Measurements from ENCODE around the gene ANKRD30A.
"Not testable (repeated sequence)": the region's sequence is repeated elsewhere in the genome, so short reads cannot be mapped to it uniquely, and the experiment has no call there.

ANKRD30A gene, protein sequence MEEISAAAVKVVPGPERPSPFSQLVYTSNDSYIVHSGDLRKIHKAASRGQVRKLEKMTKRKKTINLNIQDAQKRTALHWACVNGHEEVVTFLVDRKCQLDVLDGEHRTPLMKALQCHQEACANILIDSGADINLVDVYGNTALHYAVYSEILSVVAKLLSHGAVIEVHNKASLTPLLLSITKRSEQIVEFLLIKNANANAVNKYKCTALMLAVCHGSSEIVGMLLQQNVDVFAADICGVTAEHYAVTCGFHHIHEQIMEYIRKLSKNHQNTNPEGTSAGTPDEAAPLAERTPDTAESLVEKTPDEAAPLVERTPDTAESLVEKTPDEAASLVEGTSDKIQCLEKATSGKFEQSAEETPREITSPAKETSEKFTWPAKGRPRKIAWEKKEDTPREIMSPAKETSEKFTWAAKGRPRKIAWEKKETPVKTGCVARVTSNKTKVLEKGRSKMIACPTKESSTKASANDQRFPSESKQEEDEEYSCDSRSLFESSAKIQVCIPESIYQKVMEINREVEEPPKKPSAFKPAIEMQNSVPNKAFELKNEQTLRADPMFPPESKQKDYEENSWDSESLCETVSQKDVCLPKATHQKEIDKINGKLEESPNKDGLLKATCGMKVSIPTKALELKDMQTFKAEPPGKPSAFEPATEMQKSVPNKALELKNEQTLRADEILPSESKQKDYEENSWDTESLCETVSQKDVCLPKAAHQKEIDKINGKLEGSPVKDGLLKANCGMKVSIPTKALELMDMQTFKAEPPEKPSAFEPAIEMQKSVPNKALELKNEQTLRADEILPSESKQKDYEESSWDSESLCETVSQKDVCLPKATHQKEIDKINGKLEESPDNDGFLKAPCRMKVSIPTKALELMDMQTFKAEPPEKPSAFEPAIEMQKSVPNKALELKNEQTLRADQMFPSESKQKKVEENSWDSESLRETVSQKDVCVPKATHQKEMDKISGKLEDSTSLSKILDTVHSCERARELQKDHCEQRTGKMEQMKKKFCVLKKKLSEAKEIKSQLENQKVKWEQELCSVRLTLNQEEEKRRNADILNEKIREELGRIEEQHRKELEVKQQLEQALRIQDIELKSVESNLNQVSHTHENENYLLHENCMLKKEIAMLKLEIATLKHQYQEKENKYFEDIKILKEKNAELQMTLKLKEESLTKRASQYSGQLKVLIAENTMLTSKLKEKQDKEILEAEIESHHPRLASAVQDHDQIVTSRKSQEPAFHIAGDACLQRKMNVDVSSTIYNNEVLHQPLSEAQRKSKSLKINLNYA (N-terminal part only)

DNA sequence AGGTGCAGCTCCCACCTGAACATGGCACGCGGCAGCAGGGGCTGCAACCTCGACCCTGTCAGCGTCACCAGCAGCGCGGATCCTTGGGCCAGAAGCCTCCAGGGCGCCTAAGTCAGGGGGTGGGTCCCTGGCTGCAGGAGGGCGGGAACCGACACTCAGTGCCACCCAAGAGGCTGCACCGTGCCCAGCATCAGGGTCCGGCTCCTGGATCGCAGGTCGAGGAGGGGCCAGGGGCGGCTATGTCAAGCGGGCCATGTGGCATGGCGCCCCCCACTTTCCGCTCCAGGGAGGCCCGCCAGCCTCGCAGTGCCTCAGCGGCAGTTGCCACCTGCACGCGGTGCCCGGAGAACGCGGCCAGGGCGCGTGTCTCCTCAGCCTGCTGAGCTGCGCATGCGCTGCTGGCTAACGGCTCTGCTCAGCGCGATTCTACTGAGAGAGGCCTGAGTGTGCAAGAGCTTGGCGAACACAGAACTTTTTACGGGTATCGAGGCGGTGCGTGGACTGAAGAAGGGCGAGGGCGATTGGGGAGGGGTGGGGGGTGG, at the start of gene ANKRD30A:
Gene ANKRD30A, plus strand, starts transcription at position 408 of the 542 bp plus-strand sequence. CDS start 190 bp downstream, outside the sequence.
- no peak for DNase-seq

DNA sequence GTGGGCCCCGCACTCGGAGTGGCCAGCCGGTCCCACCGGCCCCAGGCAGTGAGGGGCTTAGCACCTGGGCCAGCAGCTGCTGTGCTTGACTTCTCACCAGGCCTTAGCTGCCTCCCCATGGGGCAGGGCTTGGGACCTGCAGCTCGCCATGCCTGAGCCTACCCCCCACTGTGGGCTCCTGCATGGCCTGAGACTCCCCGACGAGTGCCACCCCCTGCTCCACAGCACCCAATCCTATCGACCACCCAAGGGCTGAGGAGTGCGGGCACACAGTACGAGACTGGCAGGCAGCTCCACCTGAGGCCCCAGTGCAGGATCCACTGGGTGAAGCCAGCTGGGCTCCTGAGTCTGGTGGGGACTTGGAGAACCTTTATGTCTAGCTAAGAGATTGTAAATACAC, 49.3 kb upstream of the ANKRD30A start:
- DNase-seq: not testable (repeated sequence)

- no peak for DNase-seq
Observed at GRCh38 chr10:37095792-37096573, 29.4 kb upstream of the ANKRD30A start.

DNA sequence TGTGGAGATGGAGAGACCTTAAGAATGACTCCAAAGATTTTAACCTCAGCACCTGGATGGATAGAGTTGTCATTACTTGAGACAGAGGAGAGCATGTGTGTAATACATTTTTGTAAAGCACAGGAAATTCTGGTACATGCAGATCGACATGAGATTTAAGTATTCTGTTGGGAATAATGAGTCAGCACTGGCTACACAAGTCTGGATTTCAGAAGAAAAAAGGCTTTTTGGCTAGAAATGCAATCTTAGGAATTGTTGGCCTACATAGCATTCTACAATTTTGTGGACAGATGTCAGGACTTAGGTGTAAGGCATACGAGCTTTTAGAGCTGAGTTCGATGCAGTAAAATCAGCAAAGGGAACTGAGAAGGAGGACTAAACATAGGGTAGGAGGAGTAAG, 24.1 kb upstream of the ANKRD30A start:
- DNase-seq: no peak

GRCh38 chr10:37109000-37109399, 16.4 kb upstream of the ANKRD30A start:
- no peak for DNase-seq

DNA sequence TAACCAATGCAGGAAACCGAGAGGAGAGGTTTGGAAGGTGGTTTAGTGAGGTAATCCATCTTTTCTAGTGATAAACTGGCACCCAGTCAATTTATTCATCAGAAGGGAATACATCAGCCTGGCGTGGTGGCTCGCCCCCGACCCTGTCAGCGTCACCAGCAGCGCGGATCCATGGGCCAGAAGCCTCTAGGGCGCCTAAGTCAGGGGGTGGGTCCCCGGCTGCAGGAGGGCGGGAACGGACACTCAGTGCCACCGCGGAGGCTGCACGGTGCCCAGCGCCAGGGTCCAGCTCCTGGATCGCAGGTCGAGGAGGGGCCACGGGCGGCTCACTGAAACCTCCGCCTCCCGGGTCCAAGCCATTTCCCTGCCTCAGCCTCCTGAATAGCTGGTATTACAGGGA, 866 bp upstream of the ANKRD30A start:
- no peak for DNase-seq

DNA sequence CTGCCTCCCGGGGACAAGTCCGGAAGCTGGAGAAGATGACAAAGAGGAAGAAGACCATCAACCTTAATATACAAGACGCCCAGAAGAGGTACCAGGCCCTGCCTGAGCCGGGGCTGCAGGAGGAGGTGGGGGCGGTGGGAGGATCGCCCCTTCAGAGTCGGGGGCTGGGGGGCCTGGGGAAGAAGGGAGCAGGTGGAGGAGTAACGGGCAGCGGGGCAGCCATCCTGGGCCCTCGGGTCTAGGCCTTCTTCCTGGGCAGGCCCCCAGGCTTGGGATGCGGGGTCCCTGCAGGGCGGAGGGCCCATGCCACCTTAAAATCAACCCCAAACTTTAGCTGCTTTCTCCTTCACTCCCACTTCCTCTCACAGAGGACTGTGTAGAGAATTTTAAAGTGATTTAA, 523 bp downstream of the ANKRD30A start:
- DNase-seq: no peak

DNA sequence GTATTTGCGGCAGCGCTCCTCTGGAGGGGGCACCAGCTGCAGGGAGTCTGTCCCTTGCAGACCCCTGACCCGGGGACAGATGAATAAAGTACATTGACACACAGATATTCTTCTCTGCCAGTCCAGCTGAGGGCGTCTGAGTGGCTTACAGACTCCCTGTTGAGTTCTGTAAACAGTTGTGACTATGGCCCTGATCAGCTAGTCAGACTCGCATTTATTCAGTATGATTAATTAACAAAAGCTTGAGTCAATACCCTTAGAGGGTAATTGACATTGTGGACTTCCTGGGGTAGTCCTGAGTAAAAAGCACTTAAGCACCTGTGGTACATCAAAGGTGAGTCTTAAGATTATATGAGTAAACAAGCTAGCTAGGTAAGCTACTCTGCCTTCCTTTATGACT, 21.0 kb downstream of the ANKRD30A start:
- no peak for DNase-seq

DNA sequence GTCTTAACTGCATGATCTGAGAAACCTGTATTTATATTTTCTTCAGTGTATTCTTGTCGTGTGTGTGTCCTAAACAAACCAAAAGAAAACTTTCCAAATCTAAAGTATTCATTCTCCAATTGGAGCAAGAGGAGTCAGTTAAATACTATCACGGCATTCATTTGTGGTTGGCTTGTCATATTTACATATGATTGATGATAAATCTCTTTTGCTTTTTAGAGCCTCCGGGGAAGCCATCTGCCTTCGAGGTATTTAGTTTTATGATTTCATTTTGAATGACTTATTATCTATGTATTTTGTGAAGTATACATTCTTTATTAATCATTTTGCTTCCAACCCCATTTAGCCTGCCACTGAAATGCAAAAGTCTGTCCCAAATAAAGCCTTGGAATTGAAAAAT, 37.0 kb downstream of the ANKRD30A start:
- DNase-seq: not testable (repeated sequence)

GRCh38 chr10:37171945-37172344, 46.5 kb downstream of the ANKRD30A start:
- not testable (repeated sequence) for DNase-seq

DNA sequence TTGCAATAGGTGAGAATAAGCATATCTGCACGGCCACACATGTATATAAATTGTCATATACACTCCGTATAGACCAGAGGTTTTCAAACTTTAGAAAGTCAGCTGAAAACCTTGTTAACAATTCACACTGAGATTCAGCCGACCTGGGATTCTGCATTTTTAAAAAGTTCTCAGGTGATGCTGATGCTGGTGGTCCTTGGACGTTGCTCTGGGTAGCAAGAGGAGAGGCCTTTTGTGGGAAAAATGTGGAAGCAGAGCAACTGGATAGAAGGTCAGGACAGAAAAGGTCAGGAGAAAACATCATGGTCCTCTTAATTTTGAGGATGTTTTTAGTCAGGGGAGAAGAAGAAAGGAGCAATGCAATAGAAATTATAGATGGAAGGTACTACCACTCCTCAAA, 52.9 kb downstream of the ANKRD30A start:
- not testable (repeated sequence) for DNase-seq

DNA sequence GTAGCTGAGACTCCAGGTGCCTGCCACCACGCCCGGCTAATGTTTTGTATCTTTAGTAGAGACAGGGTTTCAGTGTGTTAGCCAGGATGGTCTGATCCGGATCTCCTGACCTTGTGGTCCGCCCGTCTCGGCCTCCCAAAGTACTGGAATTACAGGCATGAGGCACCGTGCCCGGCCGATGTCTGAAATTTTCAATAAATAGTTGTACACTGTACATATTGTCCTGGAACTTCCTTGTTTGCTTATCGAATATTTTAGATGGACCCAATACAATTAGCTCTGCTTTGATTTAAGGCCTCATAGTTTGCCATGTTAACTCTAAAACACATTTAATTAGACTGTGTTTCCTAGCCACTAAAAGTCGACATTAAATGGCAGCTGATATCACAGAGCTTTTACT, 57.3 kb downstream of the ANKRD30A start:
- DNase-seq: not testable (repeated sequence)

GRCh38 chr10:37206132-37206531, 80.7 kb downstream of the ANKRD30A start:
- no peak for DNase-seq

GRCh38 chr10:37220866-37221265, 95.5 kb downstream of the ANKRD30A start:
- no peak for DNase-seq

GRCh38 chr10:37222046-37222445, 96.6 kb downstream of the ANKRD30A start:
- no peak for DNase-seq

- no peak for DNase-seq
Observed at GRCh38 chr10:37225163-37225562, 99.8 kb downstream of the ANKRD30A start.

- DNase-seq: no peak
Observed at GRCh38 chr10:37226524-37226923, 101.1 kb downstream of the ANKRD30A start.

DNA sequence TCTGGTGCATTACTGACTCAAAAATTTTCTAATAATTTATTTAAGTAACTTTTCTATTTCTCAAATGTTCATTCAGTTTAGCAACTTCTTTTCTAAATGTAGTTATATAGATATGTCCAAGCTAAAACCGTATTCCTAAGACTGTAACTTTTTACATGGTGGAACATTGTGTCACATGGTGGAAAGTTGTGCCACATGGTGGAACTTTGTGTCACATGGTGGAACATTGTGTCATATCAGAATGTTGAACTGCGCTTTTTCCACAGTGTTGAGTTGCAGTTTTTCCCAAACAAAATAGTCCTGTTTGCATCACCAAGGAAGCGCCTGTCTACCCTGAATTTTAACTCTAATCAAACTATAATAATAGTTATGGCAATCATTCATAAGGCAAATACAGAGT, 109.3 kb downstream of the ANKRD30A start:
- DNase-seq: no peak

DNA sequence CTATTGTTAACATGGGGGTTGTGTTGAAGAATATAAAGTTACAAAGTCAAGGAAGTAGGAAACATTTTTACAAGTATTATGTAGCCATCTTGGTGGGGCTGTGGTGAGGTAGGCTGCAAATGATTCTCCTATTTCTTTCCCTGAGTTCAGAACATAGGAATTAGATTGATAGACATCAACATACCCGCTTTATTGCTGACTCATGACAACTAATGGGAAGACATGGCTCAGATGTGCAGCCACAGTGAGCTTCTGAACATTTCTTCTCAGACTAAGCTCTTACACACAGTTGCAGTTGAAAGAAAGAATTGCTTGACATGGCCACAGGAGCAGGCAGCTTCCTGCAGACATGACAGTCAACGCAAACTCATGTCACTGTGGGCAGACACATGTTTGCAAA, 110.7 kb downstream of the ANKRD30A start:
- no peak for DNase-seq

DNA sequence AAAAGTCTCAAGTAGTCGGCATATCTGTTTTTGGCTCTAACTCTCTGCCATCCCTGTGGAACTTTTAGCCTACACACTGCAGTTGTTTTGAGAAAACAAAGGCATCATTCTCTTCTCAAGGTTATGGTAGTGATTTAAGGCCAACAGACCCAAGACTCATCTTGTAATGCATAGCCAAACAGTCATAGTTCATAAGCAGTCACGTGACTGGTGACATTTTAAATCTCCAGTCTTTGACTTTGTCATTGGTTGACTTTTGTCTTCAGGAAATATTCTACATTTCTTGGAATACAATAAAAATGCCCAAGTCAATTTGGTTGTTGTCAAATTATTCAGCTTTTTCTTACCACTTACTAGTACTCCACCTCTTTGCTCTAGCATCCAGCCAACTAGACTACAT, 114.8 kb downstream of the ANKRD30A start:
- no peak for DNase-seq

- DNase-seq: no peak
Observed at GRCh38 chr10:37246637-37247036, 121.2 kb downstream of the ANKRD30A start.

GRCh38 chr10:37255837-37256236, 130.4 kb downstream of the ANKRD30A start:
- not testable (repeated sequence) for DNase-seq

All from right forelimb (tissue), 1 donor.